ENCODE results near the gene COL8A1.

DNA sequence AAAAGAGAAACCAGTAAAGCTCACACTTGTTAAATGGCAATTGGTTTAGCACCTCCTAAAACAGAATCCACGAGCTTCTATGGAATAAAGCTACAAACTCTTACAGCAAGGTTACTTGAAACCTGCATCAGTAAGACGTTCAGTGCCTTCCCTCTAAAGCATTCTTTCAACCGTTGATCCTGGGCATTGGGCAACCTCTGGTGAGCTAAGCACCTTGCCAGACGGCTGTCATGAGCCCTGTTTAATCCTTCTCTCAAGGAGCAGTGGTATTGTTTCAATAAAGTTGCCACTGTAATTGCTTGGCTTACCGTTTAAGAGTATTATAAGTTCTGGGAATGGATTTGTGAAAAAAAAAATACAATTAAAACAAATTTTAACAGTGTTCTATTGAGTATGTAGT lies 75.0 kb downstream of the COL8A1 start:
- TF ChIP-seq, protein P1, sequence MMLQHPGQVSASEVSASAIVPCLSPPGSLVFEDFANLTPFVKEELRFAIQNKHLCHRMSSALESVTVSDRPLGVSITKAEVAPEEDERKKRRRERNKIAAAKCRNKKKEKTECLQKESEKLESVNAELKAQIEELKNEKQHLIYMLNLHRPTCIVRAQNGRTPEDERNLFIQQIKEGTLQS (IDR thresholded peaks at IDR 0.05): no peak
- TF ChIP-seq POLR2A (IDR thresholded peaks at IDR 0.05; ENCODE audit: borderline replicate concordance, extremely low read depth, insufficient read depth, insufficient read length) (no peak), SP1 (IDR thresholded peaks at IDR 0.05; ENCODE audit: low read depth) (no peak), CTCF (IDR thresholded peaks at IDR 0.05 in 2 of 3, conservative IDR thresholded peaks at IDR 0.05 in 1 of 3; ENCODE audit: borderline replicate concordance in 1 of 3, insufficient read depth in 1 of 3, low read depth in 2 of 3, low read length in 2 of 3) (no peak), SRF (IDR thresholded peaks at IDR 0.05; ENCODE audit: low read depth) (no peak), EZH2 (IDR thresholded peaks at IDR 0.05) (no peak), JUND (IDR thresholded peaks at IDR 0.05) (no peak), YY1 (IDR thresholded peaks at IDR 0.05; ENCODE audit: extremely low read depth, insufficient replicate concordance, low read depth, low read length) (no peak)

All from HCT116 (cell line).